NOMO-1 treated with dmso at 0.1 percent for 144 hours (cell line): ENCODE measurements around the gene LYPD4.
A peak's percentile ranks its signal among the peaks of the same experiment; 100 is the strongest.
"Not testable (repeated sequence)": the region's sequence is repeated elsewhere in the genome, so short reads cannot be mapped to it uniquely, and the experiment has no call there.

ENCODE experiments used
- DNase-seq: peaks from one replicate; lab custom pipeline; 2025; ENCODE audit not compliant: unreplicated experiment; lab: John Stamatoyannopoulos, UW

Gene LYPD4

GRCh38 chr19:41875973-41876372, 31.5 kb upstream of the LYPD4 start:
- DNase-seq = not testable (repeated sequence)

DNA sequence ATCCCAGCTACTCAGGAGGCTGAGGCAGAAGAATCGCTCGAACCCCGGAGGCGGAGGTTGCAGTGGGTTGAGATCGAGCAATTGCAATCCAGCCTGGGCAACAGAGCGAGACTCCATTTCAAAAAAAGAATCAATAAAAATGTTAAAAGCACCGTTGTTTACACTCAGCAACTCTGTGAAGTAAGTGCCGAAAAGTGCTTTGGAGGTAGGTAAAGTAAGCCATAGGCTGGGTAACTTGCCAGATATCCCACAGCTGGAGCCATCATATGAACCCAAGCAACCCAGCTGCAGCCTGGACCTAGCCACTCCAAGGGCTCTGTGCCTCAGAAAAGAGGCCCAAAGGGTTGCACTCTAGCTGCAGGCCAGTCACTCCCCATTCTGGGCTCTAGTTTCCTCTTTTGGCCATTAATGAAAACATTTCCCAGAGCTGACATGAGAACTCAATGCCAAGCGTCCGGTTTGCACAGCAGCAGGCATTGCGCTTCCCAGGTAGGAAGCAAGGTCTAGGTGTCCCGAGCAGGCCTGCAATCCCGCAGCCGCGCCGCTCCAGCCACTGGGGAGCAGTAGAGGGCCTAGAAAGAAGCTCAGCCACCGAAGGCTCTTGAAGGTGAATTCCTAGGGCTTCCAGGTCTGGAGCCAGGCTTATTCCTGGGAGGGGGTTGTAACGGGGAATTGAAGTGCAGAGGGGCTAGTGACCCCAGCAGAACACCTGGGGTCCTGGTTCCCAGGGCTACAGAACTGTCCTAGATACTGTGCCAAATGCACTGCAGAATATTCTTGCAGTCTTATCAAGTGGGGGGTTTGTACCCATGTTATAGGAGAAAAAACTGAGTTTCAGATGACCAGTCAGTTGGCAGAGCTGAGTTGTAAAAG, 28.5 kb upstream of the LYPD4 start:
- DNase-seq = peak; percentile 62

GRCh38 chr19:41872384-41872774, 27.9 kb upstream of the LYPD4 start:
- no peak for DNase-seq

- peak; percentile 43 for DNase-seq
Observed at GRCh38 chr19:41871573-41872383, 27.3 kb upstream of the LYPD4 start.

- no peak for DNase-seq
Observed at GRCh38 chr19:41870401-41870873, 26.0 kb upstream of the LYPD4 start.

DNA sequence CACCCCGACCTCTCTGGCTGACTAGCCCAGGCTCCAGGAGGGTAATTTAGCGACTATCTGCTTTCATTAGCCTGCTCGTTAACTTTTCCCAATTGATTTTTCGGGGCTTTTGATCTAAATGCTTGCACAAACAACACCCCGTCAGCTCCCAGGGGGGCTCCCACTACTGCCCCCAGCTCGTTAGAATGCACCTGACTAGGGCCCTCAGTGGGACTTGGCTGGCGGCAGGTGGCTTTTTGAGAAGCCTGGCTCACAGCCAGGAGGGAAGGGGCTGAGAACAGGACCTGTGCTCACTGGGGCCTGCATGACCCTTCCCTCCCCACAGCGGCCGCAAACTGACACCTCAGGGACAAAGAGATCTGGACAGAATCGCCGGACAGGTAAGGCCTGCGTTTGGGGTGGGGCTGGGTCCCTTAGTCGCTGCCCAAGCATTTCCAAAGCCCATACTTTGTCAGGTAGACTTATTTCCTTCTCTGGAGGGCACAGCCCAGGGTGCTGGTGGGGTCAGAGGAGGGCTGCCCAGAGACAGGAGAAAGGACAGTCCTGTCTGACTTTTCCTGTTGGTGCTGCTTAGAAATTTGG, 25.0 kb upstream of the LYPD4 start:
- no peak for DNase-seq

- no peak for DNase-seq
Observed at GRCh38 chr19:41868989-41869300, 24.5 kb upstream of the LYPD4 start.

GRCh38 chr19:41868120-41868988, 23.9 kb upstream of the LYPD4 start:
- no peak for DNase-seq

- no peak for DNase-seq
Observed at GRCh38 chr19:41866284-41866683, 21.8 kb upstream of the LYPD4 start.

DNA sequence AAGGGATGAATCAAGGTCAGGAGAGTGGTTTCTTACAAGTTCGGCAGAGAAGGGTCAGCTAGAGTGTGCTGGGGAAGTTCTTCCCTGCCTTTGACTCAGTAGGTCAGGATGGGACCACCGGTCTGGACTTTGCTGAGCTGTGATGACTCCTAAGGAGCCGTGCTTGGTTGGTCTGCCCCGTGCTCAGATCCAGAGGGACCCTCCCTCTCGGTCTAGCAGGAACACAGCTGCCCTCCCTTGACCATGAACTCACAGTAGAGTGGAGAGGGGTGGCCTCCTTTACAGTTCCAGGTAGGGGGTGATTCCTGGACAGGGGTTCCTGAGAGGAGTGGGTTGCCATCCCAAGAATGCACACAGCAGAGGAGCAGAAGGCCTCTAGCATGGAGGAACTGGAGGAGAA, 19.9 kb upstream of the LYPD4 start:
- DNase-seq = no peak

- no peak for DNase-seq
Observed at GRCh38 chr19:41863209-41863931, 18.9 kb upstream of the LYPD4 start.

- no peak for DNase-seq
Observed at GRCh38 chr19:41862445-41862986, 18.0 kb upstream of the LYPD4 start.

- no peak for DNase-seq
Observed at GRCh38 chr19:41861846-41862245, 17.4 kb upstream of the LYPD4 start.

DNA sequence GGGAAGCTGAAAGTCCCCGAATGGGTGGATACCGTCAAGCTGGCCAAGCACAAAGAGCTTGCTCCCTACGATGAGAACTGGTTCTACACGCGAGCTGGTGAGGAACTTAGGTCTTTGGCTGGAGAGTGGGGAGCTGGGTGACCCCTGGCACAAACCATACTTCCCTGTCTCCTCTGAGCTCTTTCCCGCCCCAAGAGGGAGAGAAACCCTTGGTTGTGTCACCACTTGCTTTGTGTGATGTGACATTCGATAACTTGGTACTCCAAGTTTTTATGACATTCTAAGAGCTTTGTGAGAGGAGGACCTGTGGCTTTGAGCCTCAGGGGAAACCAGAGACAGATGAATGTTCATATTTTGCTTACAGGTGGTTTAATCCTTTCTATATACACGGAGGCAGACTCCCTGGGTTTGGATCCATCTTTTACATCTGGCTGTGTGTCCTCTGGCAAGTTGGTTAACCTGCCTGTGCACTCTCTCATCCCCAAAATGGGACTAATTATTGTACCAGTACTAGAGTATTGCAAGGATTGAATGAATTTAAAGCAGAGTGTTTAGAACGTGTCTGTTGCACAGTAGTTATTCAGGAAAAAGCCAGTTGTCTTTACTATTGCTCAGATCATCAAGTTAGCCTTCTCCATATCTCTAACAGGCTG, 16.8 kb upstream of the LYPD4 start:
- DNase-seq = peak; percentile 22

GRCh38 chr19:41860419-41861115, 16.1 kb upstream of the LYPD4 start:
- DNase-seq = no peak

DNA sequence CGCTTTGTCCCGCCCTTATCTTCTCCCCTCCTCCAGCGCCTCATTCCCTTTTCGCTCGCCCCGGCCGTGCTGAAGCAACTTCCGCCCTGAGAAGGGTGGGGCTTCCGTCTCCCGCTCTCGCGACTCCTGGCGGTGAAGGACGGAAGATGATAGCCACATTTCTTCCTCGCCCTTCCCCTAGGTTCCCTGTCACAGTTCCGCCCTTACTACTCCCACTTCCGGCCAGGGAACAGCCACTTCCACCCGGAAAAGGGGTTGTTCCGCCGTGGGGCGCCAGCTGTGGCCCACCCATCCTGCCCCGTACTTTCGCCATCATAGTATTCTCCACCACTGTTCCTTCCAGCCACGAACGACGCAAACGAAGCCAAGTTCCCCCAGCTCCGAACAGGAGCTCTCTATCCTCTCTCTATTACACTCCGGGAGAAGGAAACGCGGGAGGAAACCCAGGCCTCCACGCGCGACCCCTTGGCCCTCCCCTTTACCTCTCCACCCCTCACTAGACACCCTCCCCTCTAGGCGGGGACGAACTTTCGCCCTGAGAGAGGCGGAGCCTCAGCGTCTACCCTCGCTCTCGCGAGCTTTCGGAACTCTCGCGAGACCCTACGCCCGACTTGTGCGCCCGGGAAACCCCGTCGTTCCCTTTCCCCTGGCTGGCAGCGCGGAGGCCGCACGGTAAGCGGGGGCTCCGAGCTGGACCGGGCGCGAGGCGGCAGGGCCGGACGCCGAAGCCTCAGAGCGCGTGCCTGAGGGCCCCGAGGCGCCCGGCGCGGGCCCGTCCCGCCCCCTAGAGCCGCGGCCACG, 15.3 kb upstream of the LYPD4 start, which contains the start of gene RPS19:
Gene RPS19, plus strand, starts transcription at position 638 of the 801 bp plus-strand sequence. CDS start 520 bp downstream, outside the sequence.
- DNase-seq = peak; percentile 98

GRCh38 chr19:41859213-41859617, 14.7 kb upstream of the LYPD4 start:
- DNase-seq = no peak

DNA sequence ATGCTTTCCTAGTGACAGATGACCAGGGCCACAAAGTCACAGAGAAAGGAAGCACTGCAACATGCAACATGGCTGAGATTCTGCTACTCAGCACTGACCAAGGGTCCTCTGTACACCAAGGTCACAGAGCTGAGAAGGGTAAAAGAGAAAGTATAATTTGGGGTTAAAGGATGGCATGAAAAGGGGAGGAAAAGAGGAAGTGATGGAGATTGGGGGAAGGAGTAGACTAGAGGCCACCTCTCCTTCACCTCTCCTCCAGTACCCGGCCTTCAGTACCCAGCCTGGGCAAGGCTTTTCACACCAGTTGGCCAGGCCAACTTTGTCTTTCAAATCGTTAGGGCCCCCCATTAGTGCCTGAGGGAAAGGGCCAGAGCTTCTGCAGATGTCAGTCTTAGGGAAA, 9.3 kb upstream of the LYPD4 start:
- DNase-seq = peak; percentile 24
